NCI-H2029 treated with DMSO at 0.1 percent for 48 hours (cell line): ENCODE results near the gene ZBTB7C.

Source experiments
- DNase-seq: peaks from one replicate; lab custom pipeline; 2025; lab: John Stamatoyannopoulos, UW

Gene ZBTB7C

DNA sequence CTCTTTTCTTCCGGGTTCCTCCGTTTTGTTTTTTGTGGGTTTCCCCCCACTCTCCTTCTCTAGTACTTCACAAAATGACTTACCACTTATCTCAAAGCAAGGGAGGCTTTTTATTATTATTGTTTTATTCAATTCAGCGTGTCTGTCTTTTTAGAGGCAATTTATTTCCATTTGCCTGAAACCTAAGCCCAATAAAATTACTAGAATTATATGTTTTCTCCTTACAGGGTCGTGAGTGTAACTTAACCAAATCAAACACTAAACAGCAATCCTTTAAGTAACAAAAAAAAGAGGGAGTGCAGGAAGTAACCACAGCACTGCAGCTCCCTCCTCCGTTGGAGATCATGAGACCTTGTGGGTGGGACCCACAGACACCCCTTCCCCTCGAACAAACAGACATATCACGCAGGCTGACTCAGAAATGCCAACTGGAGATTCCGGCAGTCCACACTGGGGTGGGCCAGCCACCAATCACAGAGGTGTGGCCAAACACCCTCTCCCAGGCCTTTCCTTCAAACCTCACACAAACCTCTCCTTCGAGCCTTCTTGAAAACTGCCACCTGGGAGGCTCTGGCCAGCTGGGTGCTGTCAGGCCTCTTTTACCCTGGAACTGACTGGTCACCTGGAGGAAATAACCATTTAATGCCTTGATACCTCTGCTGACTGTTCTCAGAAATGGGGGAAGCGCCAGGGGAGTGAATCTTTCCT lies 271.7 kb downstream of the ZBTB7C start:
- DNase-seq: no peak

DNA sequence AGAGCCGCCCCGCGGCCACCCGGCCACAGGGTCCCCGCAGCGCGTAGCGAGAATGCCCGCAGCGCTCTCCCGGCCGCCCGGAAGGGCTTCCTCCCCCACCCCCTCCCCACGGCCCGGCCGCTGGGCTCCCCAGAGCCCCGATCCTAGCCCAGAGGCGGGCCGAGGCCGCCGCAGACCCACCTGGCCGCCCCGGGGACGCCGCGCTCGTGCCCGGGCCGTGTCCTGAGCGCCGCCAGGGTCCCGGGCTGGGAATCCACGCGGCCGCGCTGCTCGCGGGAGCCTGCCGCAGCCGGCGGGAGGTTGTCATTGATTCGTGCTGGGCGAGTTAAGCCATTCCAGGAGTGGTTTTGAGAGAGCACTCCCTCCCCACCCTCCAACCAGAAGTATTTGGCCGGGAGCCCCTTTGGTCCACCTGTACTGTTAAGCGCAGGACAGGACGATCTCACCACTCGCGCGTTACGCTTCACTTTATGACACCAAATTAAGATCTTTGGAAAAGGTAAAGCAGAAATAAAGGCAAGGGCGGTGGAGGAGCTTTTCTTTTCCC lies 272.3 kb downstream of the ZBTB7C start:
- DNase-seq: peak; percentile 44

DNA sequence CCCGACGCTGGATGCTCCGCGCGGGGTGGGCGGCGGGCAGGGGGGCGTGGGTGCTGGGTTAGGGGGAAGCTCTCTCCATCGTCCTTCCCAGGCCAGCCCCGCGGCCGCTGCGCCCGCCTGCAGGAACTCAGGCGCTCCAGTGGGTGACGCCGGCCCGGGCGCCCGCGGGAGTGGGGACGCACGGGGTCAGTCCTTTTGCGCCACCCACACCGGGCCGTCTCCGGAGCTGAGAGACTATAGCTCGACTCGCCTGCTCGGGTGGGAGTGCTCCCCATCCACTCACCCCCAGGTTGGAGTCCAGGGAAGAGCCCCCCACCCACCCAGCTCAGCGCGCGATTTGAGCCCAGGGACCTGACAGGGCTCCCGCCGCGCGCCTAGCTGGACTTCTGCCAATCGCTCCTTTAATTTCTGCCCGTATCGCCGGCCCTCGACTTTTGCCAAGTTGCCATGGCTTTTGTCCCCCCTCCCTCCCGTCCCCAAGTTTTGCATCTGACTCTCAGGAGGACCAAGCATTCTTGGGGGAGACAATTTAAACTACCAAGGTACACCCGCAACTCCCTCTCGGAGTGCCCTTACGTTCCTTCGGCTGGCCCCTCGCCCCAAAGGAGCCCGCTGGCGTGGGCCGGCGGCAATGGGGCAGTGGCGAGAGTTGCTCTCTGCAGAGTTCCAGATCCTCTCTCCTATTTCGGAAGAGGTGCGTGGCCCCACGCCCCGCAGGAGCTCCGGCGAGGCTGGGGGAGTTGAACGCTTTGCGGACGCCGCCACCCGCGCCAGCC lies 272.9 kb downstream of the ZBTB7C start:
- peak; percentile 9 for DNase-seq

DNA sequence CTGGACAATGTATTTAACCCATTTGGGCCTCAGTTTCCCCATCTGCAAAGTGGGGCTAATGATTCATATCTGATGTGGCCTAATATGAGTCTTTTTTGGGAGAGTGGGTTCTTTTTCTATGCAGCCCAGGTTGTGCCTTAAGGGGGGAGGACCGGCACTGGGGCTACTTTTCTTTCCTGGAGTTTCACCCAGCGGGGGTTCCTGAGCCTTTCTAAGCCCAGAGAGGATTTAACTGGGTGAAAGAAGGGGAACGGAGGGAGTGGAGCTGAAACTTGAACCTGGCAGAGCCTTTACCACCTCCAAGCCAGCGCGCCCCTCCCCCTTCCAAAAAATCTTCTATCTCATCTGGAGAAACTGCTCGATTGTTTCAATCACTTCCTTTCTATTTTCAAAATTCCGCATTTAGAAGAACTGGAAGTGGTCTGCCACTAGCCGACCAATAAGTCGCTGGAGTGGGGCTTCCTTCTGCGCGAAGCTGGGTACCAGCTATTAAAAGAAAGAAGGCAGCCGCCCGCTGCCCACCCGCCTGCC lies 273.7 kb downstream of the ZBTB7C start:
- DNase-seq: no peak

DNA sequence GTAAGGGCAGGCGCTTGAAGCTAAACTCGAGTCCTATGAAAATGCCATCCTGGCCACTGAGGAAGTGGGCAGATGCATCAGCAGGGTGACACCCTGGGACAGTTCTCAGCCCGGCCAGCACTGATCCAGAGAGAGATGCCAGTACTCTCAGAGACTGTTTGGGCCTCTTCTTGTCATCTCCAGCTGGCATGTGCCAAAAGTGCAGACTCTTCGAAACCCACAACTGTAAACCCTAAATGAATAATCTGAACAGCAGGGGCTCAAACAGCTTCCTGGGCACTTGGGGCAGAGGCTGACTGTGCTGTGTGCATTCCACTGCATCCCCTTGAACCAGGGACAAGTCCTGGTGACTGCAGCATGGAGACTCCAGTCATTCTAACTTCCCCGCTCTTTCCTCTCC lies 274.6 kb downstream of the ZBTB7C start:
- DNase-seq: no peak

DNA sequence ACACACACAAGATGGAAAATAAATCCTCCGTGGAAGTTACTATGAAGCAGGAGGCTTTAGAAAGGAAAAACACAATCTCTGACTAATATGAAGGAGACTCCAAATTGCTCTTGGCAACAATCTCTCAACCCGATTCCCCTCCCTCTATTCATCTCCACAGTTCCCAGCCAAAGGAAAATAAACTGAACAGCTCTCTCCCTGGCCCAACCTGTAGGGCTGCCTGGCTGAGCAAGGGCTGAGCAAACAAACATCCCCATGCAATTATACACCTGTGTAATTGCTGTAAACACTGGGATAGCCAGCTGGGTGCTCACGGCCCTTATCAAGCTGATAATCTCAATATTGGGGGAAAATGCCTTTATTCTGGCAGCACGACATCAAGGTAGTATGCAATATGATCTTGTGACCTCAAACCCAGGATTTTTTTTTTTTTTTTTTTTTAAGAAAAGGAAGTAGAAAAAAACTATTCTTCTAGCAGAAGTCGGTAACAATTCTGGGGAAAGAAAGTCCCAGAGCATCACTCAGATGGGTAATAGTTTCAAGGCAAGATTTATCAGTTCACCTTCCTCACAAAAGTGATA lies 275.4 kb downstream of the ZBTB7C start:
- DNase-seq: peak; percentile 94

DNA sequence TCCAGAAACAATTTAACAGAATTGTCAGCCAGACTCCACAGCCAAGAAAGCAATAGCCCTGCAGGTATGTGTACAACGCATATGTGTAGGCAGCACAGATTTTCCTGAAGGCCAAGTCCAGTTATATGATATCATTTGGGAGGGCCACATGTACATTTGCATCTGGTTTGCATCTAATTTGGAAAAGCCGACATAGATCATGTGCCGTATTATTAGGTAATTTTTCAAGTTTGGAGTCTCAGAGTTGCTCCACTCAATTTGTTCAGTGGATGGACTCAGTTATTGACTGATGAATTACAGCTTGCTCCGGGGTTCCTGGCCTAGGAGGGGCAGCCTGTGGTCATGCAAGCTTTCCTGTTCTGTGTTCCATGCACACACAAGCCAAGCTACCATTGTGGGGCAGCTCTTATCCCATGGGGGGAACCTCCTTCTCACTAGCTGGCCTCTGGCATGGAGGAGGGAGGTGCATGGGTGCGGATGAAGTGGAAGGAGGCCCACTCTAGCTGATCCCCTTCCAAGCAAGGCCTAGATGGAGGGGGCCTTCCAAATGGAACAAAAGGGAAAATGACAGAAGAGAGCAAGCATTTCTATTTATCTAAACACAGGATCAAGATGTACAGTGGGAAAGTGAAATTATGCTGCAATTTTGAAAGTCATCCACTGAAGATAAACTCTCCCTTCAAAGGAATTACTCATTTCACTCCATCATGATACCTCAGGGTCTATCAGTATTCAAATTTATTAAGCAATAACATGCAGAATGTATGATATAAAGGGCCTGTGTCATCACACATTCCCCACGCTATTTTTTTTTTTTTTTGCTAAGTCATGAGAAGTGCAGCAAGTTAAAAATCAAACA lies 276.2 kb downstream of the ZBTB7C start:
- DNase-seq: no peak

DNA sequence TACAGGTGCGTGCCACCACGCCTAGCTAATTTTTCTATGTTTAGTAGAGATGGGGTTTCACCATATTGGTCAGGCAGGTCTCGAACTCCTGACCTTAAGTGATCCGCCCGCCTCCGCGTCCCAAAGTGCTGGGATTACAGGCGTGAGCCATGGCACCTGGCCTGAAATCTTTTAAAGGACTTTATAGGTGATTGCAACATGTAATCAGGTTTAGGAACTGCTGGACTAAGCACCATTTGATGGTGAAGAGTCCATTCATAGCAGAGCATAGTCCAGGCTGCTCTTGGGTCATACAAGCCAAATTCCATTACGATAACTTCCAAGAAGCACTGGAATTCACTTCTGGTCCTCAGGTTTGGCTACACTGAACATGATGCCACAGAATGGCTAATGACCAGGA lies 278.1 kb downstream of the ZBTB7C start:
- DNase-seq: no peak

DNA sequence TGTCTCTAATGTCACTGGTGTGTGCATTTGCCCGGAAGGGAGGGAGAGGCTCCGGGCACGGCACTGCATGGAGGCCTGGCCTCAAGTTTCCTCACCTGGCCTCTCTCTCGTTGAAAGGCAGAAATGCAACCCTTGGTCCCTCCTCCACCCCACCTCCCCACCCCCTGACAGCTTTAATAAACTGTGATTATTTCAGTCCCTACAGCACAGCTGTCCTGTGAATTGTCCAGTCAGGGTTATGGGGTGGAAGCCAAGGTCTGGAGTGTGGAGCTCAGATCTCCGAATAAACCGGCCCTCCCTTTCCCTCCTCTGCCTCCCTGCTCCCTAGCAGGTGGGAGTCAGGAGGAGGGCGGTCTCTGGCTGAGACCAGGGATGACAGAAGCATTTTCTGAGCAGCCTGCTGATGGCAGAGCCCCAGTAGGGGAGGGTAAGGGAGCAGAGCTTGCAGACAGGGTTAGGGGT lies 279.5 kb downstream of the ZBTB7C start:
- DNase-seq: peak; percentile 49

DNA sequence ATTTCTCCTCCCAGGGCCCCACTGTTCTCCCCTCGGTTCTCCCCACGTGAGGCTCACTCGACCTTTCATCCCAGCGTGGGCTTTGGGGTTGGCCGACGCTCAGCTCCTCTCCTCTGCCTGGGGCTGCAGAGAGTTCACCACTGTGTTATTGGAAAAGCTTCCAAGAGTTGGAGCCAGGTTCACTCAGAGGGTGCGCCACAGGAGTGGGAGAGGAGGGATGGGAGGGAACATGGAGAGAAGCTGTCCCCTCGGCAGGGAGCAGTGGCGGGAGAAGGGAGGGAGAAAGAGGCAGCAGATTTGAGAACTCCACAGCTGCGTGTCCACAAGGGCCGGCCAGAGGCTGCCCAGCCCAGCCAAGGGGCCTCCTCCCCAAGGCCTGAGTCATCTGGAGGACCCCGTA lies 281.6 kb downstream of the ZBTB7C start:
- DNase-seq: no peak

DNA sequence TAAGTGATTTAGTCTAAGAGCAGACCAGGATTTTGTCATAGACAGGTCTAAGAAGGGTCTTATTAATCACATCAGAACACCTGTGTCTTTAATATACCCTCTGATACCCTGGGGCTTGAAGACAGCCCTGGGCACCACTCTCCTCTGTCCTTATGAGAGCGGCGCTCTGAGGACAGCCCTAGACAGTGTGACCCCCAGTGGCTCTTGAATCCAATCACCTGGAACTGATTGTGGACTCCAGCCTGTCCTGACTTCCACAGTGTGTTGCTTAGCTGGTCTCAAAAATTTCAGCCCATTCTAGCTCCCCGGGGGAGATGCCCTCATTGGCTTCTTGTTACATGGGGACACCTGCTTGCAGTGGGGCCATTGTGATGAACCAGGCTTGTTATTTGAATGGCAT lies 282.9 kb downstream of the ZBTB7C start:
- DNase-seq: no peak

DNA sequence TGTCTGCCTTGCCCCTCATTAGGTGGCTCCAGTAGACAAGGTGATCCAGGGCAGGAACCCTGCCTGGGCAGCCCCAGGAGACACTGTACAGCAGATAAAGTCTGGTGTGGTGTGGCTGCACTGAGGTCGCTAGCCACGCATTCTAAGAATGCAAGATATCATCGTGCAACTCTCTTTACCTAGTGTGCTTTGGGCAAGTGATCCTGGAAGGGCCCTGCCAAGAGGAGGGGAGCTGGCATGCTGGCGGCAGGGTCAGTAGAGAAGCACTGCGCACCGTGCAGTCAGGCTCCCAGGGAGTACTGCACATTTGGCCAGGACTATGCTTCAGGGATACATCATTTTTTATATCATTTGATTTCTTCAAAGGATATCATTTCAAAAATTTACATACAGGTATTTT lies 283.5 kb downstream of the ZBTB7C start:
- DNase-seq: no peak

DNA sequence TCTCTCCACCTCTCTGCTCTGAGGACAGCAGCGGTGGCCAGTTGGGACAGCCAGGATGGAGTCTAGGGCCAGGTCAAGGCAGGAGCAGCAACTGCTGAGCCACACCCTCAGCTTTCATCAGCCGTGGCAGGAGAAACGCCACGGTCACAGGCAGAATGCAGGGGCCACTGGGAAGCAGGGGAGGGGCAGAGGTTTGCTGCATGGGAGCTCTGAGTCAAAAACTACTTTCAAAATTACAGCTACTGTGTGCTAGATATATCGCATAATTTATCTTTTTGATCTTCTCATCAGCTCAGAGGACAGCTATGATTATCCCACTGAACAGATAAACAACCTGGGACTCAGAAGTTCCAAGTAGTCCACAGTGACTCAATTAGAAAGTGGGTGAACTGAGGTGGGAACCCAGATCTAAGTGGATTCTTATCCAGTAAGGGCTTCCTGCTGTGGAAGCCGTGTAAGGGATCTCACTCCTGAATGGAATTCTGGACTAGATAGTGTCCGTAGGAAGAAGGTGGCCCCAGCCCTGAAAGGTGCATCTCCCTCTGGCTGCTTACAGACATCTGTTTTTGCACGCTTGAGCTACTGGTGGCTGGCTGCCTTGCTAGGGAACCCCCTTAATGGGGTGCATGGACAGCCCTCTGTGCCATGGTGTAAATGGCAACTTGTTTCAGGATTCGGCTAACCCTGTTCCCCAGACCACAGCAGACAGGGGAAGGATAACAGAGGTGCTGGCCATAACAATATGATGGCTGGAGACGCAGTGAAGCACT lies 284.1 kb downstream of the ZBTB7C start:
- no peak for DNase-seq

DNA sequence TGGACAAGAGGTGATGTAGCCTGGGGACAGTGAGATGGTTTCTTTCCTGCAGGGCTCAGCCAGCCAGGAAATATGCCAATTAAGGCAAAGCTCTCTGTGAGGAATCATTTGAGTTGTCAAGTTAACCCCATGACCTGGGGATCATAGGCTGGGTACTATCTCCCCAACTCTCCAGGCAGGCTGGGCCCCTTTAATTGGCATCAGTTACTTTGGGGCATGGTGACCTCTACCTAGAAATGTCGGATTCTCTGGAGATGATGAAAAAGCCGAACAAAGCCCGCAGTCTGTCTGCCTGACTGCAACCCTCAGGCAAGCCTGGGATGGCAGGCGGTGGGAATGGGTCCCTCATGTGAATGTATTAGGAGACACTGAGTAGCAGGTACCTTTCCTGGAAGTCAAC lies 285.2 kb downstream of the ZBTB7C start:
- DNase-seq: no peak

DNA sequence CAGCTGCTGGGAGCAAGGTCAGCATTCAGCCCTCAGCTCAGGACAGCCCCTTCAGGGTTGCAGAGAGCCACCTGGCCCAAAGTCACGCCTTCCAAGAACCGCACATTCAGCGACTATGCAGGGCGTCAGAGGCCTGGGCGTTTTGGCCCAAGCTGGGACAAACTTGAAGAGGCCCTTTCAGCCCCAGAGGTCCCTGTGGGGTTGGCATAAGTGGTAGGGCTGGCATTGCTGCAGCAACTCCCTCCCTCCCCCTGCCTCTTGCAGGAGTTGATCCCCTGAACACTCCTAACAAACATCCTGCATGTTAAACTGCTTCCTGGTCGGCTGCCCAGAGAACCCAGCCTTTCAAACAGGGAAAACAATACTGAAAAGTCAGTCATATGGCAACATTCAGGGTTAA lies 285.9 kb downstream of the ZBTB7C start:
- peak; percentile 20 for DNase-seq

DNA sequence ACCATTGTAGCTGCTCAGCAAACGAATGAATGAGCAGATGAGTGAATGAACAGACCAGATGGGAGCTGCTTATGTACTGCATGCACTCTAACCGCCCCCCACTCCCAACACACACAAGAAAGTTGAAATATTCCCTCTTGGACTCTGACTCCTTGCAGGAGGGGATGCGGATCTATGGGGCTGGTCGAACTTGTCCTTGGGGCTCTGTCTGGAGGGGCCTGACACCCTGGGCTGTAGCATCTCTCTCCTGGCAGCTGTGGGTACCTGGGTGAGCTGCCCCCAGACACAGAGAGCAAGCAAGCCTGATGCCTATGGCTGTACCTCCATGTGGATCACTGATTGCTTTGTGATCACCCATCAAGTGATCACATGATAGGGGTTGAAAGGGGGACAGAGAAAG lies 286.4 kb downstream of the ZBTB7C start:
- DNase-seq: no peak

DNA sequence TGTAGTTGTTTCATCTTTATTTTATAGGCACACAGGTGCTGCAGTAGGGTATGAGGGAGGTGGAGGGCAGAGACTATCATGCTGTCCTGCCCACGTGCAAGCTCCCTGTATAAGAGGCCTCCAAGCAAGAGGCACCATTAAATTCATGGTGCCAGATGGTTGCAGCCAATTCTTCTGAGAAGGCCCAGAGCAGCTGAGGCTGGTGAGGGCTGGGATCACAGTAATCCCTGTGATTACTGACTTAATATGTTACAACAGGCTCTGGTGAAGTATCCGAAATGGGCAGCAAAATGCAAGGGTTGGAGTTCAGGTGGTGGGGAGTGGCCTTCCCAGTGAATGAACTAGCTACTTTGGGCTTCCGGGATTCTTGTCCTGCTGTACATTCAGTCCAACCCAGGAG lies 286.8 kb downstream of the ZBTB7C start:
- no peak for DNase-seq

DNA sequence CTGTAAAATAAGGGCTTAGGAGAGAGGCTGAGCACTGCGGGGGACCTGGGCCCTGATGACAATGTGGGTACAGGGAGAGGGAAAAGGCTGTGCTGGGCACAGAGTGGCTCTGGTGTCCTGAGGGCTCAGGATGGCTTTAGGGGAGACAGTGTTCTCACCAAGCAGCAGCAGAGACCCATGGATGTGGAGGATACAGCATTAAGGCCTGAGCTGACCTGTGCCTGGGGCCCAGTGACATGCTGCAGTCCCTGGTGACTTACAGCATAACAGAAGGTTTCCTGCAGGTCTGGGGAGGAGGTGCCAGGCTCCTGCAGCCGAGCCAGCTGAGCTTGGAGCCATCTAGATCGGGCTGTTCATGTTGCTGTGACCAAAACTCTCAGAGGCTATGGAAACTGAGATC lies 287.4 kb downstream of the ZBTB7C start:
- DNase-seq: no peak

DNA sequence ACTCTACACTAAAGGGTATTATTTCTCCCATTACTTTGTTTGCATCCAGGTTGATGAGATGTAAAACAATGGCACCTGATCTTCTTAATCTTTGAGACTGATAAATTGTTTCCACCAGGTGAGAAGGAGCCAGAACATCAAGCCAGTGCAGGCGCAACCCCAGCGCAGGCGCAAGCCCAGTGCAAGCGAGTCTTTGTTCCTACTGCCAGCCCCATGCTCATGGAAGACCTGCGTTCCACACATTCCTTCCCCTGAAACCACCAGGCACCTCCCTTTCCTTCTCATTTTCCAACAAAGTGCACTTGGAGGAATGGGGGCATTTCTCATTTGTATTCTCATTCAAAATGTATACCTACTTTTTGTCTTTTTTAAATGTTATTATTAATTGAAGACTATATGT lies 290.0 kb downstream of the ZBTB7C start:
- DNase-seq: no peak

DNA sequence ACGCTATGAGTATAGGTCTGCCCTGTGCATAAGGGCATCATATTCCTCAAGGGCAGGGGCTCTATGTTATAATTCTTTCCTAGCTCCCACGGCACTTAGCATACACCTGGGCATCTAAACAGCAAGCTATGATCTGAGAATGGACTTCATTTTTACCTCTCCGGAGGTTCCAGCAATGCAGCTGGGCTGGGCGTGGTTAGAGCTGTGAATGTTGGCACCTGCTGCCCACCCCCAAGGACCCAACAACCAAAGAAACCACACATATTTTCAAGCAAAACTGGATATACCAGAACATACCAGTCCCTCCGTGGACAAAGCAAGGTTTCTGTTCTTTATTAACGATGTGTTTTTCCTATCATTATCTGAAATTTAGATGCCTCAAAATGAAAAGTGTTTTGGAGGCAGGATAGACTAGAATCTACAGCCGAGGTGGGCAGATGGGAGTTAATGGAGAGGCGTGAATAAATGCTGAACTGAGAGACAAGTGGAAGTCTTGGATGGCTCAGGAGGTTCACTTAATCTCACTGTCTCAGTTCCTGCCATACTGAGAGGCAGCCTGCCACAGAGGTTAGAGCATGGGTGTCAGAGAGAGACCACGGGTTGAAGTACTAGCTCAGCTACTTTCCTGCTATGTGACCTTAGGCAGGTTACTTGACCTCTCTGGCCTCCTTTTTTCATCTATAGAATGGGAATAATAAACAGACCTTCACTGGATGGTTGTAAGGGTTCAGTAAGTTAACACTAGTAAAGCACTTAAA lies 292.1 kb downstream of the ZBTB7C start:
- DNase-seq: no peak
